ENCODE data around the gene BRSK2.

DNA sequence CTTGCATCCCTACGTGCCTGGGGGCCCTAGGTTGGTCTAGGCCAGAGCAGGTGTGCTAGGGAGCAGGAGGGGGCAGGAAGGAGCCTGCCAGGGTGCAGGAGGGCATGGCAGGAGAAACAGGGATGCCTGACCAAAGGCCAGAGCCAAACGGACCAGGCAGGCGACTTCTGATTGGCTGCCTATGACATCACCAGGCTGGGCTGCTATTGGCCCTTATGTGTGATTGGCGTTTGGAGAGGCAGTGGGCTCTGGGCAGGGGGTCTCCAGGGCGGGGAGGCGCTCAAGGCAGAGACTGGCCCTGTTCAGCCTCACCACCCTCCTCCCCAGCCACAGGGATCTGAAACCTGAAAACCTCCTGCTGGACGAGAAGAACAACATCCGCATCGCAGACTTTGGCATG is 52.4 kb downstream of the BRSK2 start:
- TF ChIP-seq TARDBP (IDR thresholded peaks at IDR 0.05) = no peak
- no peak for TF ChIP-seq BHLHE40 (IDR thresholded peaks at IDR 0.05; ENCODE audit: borderline replicate concordance)
- TF ChIP-seq FOXK2 (IDR thresholded peaks at IDR 0.05) = no peak
- no peak for TF ChIP-seq CTBP1 (IDR thresholded peaks at IDR 0.05; ENCODE audit: borderline replicate concordance)
- no peak for TF ChIP-seq FOXA1 (IDR thresholded peaks at IDR 0.05)
